Fibroblast of the aortic adventitia (primary cell): ENCODE results near the gene GPRC5D. TPM values are rescaled to one million over a fixed set of nuclear protein-coding genes. Genes with fewer than 3 reads are reported as not detected.
A peak's percentile ranks its signal among the peaks of the same experiment; 100 is the strongest.

ENCODE experiments used
- DNase-seq: peaks from one replicate; pipeline ENCODE4 v3.0.0-alpha.2; 2010; ENCODE audit warnings: low read depth
- H3K4me3 ChIP-seq: 2 replicates; pipeline ENCODE4 v1.5.1; 2011; ENCODE audit warnings: low read depth, mild to moderate bottlenecking, control low read depth, low read length, moderate library complexity
- total RNA-seq: library from RNA; depleted of rRNA; stranded (reverse); fragments of >200 nt; gene quantifications from 2 replicates; pipeline ENCODE4 v1.2.3, GENCODE V29; 2012; ENCODE audit warnings: low replicate concordance
- TF ChIP-seq, protein P1 (sequence below): IDR thresholded peaks from 2 replicates; pipeline ENCODE4 v1.5.1; 2011; ENCODE audit warnings: mild to moderate bottlenecking, low read length, control low read depth, inconsistent platforms; ENCODE audit not compliant: insufficient read depth

Gene GPRC5D
- total RNA-seq, 1 donor: not detected

DNA sequence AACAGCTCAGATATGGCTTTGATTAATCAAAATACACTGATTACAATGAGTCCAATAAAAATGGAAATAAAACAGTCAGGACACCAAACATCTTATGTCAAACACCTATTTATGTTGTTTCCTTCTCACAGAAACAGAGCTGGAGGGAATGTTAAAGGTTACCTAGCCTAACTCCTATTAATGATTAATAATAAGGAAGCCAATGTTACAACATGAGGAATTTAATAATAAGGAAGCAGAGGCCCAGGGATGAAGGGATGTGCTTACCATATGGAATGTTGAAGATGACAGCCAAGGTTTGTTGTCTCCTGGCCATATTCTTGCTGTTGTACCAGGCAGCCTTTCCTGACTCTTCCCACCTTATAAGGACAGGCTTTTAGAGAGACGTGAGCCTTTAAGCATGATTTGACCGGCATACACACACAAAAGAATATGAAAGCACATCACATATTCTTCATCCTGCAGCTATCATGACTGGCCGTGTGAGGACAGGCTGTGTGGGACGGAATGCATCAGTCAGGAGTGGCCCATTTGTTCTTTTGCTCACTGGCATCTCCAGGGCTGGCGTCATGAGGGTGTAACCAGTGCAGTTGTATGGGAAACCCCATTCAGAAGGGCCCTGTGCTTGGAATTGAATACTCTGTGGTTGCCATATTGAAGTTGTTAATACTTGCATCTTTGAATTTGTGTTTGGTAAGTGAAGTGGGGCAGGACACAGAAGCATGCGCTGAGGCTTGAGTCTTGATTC is 3.1 kb upstream of the GPRC5D start:
- no peak overlapping the region for H3K4me3 ChIP-seq
- DNase-seq: no peak
- TF ChIP-seq, protein P1, sequence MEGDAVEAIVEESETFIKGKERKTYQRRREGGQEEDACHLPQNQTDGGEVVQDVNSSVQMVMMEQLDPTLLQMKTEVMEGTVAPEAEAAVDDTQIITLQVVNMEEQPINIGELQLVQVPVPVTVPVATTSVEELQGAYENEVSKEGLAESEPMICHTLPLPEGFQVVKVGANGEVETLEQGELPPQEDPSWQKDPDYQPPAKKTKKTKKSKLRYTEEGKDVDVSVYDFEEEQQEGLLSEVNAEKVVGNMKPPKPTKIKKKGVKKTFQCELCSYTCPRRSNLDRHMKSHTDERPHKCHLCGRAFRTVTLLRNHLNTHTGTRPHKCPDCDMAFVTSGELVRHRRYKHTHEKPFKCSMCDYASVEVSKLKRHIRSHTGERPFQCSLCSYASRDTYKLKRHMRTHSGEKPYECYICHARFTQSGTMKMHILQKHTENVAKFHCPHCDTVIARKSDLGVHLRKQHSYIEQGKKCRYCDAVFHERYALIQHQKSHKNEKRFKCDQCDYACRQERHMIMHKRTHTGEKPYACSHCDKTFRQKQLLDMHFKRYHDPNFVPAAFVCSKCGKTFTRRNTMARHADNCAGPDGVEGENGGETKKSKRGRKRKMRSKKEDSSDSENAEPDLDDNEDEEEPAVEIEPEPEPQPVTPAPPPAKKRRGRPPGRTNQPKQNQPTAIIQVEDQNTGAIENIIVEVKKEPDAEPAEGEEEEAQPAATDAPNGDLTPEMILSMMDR: no peak

DNA sequence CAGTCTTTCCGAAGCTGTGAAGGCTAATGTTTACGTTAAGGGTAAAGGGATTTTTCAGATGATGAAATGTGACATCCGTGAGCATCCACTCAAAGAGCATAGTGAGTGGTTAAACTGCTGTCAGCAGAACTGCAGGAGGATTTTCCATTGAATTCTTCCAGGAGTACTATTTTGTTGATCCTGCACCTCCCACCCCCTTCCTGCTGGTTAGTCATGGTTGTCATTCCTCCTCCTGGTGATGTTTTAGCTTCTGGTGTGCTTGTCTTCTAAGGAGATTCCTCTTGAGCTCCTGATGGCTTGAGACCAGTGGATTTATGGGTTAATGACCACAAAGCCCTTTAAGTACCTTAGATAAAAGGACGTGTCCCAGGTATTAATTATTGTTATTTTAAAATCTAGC is 2.4 kb upstream of the GPRC5D start:
- TF ChIP-seq, protein P1: no peak
- H3K4me3 ChIP-seq: no peak overlapping the region
- no peak for DNase-seq

DNA sequence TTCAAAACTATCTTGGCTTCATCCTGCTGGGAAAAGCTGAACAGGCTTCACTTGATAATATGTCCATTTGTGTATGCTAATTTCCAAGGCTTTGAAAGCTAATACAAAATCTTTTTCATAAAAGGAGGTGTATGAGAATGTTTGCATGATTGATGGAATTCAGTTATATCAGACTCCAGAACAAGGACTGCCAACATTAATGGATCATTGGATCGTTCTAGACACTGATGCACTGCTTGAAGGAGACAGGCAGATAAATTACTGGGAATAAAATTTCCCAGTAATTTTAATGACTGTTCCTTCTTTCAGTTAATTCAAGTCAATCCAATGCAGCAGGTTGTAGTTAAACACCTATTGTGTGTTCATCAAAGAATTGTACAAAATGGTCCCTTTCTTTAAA is 466 bp downstream of the GPRC5D start:
- no peak for DNase-seq
- H3K4me3 ChIP-seq: no peak overlapping the region
- TF ChIP-seq, protein P1: no peak

DNA sequence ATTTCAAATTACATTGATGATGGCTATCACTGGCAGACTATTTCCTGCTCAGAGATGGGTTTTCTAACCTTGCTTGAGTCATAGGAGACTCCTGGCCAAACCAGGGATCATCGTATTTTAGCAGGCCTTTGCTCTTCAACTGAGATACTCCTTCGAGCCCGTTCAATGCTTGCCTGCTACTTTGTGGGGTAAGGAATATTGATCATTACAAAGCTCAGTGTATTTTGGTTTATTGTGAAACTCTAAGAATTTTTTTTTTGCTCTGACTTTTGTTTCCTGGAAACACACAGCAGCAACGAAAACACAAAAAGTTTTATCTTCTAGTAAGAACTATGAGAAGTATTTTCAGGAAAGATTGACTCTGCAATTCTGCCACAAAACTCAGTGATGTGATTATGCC is 4.1 kb downstream of the GPRC5D start:
- DNase-seq: peak; percentile 15
- TF ChIP-seq, protein P1: no peak
- H3K4me3 ChIP-seq: no peak overlapping the region

DNA sequence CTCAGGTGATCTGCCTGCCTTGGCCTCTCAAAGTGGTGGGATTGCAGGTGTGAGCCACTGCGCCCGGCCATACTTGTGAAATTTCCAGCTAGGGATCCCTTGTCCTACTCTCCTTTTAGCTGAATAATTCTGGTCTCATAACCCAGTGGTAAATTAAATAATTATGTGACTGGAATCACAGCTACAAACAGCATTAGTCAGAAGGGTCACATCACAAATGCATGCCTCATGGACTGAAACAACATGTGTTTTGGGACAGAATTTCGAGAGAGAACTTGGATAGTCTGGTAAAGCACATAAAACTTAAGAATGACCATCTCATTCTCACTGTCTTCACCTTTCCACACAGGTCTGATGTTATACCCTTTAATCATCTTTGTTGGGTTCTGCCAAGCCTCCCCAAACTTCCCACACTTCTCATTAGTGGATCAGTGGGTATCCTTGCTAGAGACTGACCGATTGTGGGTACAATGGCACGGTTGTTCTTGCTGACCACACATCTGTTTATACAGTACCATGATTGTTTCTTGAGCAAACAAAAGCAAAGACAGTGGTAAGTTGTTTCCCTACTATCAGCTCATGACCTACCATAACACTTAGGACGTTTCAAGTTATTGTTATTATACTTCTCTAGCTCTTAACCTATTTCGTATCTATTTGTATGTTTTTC is 5.1 kb downstream of the GPRC5D start:
- no peak for DNase-seq
- TF ChIP-seq, protein P1: no peak
- no peak overlapping the region for H3K4me3 ChIP-seq

DNA sequence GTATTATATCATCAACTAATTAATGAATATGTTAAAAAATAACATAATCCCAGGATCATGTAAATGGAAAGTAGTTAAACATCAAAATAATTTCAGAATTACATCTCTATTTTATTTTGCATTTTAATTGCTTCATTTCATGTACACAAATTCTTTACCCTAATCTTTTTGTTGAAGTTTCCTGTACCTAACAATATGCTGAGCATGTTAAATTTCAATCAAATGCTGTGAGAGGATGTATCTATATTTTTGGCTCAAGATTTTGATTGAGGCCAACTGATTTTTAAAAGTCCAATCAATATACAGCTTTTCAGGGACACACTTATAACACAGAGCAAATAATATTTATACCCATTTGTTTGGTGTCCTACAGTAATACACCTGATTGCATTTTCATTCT is 6.4 kb downstream of the GPRC5D start:
- no peak for DNase-seq
- TF ChIP-seq, protein P1: no peak
- no peak overlapping the region for H3K4me3 ChIP-seq
